ENCODE measurements around the gene R3HCC1L.
"Not testable (repeated sequence)": the region's sequence is repeated elsewhere in the genome, so short reads cannot be mapped to it uniquely, and the experiment has no call there.

The R3HCC1L gene

GRCh38 chr10:98212196-98212595 is 77.7 kb downstream of the R3HCC1L start:
- DNase-seq (ENCODE audit: low spot score in 2 of 2) (no peak), ATAC-seq (ENCODE audit: low read depth) (no peak)
- Mint-ChIP-seq H3K27me3 (no peaks in the 10 kb centered on the region), H3K9me3 (peaks cover 2% of the 10 kb centered on the region), H3K4me3 (no peak overlapping the region), H3K27ac (no peak overlapping the region), H3K4me1 (peaks cover 22% of the 10 kb centered on the region), H3K36me3 (peaks cover 26% of the 10 kb centered on the region)

GRCh38 chr10:98213740-98214139 is 79.3 kb downstream of the R3HCC1L start:
- H3K36me3 Mint-ChIP-seq = peaks cover 27% of the 10 kb centered on the region
- no peaks in the 10 kb centered on the region for H3K27me3 Mint-ChIP-seq
- H3K27ac Mint-ChIP-seq = peak overlapping the region; percentile 80
- peaks cover 8% of the 10 kb centered on the region for H3K9me3 Mint-ChIP-seq
- no peak for DNase-seq (ENCODE audit: low spot score in 2 of 2)
- H3K4me1 Mint-ChIP-seq = peaks cover 30% of the 10 kb centered on the region
- H3K4me3 Mint-ChIP-seq = no peak overlapping the region
- ATAC-seq (ENCODE audit: low read depth) = no peak

GRCh38 chr10:98215373-98215772 is 80.9 kb downstream of the R3HCC1L start:
- Mint-ChIP-seq H3K9me3 (peaks cover 13% of the 10 kb centered on the region), H3K4me3 (no peak overlapping the region), H3K27ac (peak overlapping the region; percentile 29), H3K36me3 (peaks cover 30% of the 10 kb centered on the region), H3K27me3 (no peaks in the 10 kb centered on the region), H3K4me1 (peaks cover 24% of the 10 kb centered on the region)
- ATAC-seq (ENCODE audit: low read depth) (no peak), DNase-seq (ENCODE audit: low spot score in 2 of 2) (no peak)

GRCh38 chr10:98217801-98218200 is 83.3 kb downstream of the R3HCC1L start:
- no peak for ATAC-seq (ENCODE audit: low read depth)
- H3K4me3 Mint-ChIP-seq = no peak overlapping the region
- H3K36me3 Mint-ChIP-seq = peaks cover 27% of the 10 kb centered on the region
- no peak for DNase-seq (ENCODE audit: low spot score in 2 of 2)
- peak overlapping the region; percentile 21 for H3K27ac Mint-ChIP-seq
- peaks cover 16% of the 10 kb centered on the region for H3K4me1 Mint-ChIP-seq
- H3K9me3 Mint-ChIP-seq = peaks cover 13% of the 10 kb centered on the region
- H3K27me3 Mint-ChIP-seq = no peaks in the 10 kb centered on the region

- Mint-ChIP-seq H3K4me3 (no peak overlapping the region), H3K9me3 (peaks cover 6% of the 10 kb centered on the region), H3K4me1 (peaks cover 10% of the 10 kb centered on the region), H3K36me3 (peaks cover 27% of the 10 kb centered on the region), H3K27me3 (no peaks in the 10 kb centered on the region), H3K27ac (no peak overlapping the region)
- ATAC-seq (ENCODE audit: low read depth) (no peak), DNase-seq (ENCODE audit: low spot score in 2 of 2) (no peak)
These were observed 89.4 kb downstream of the R3HCC1L start for GRCh38 chr10:98223874-98224273.

GRCh38 chr10:98224509-98224908 is 90.1 kb downstream of the R3HCC1L start:
- Mint-ChIP-seq H3K27me3 (no peaks in the 10 kb centered on the region), H3K9me3 (peaks cover 3% of the 10 kb centered on the region), H3K4me3 (no peak overlapping the region), H3K36me3 (peaks cover 25% of the 10 kb centered on the region), H3K27ac (no peak overlapping the region), H3K4me1 (peaks cover 12% of the 10 kb centered on the region)
- no peak for DNase-seq (ENCODE audit: low spot score in 2 of 2)
- ATAC-seq (ENCODE audit: low read depth) = no peak

- Mint-ChIP-seq H3K27me3 (no peaks in the 10 kb centered on the region), H3K4me1 (peaks cover 12% of the 10 kb centered on the region), H3K36me3 (peaks cover 21% of the 10 kb centered on the region), H3K27ac (no peak overlapping the region), H3K9me3 (peaks cover 1% of the 10 kb centered on the region), H3K4me3 (no peak overlapping the region)
- DNase-seq (ENCODE audit: low spot score in 2 of 2) (no peak), ATAC-seq (ENCODE audit: low read depth) (no peak)
These were observed 90.5 kb downstream of the R3HCC1L start for GRCh38 chr10:98224996-98225395.

GRCh38 chr10:98226508-98227144 is 92.2 kb downstream of the R3HCC1L start:
- H3K27ac Mint-ChIP-seq = no peak overlapping the region
- DNase-seq (ENCODE audit: low spot score in 2 of 2) (no peak), ATAC-seq (ENCODE audit: low read depth) (no peak)
- peaks cover 1% of the 10 kb centered on the region for H3K9me3 Mint-ChIP-seq
- H3K4me1 Mint-ChIP-seq = peaks cover 12% of the 10 kb centered on the region
- no peak overlapping the region for H3K4me3 Mint-ChIP-seq
- H3K36me3 Mint-ChIP-seq = peaks cover 27% of the 10 kb centered on the region
- no peaks in the 10 kb centered on the region for H3K27me3 Mint-ChIP-seq

- not testable (repeated sequence) for DNase-seq (ENCODE audit: low spot score in 2 of 2); H3K27ac Mint-ChIP-seq; H3K27me3 Mint-ChIP-seq; H3K9me3 Mint-ChIP-seq; H3K4me3 Mint-ChIP-seq; ATAC-seq (ENCODE audit: low read depth)
- Mint-ChIP-seq H3K4me1 (peaks cover 12% of the 10 kb centered on the region), H3K36me3 (peaks cover 31% of the 10 kb centered on the region)
These were observed 93.3 kb downstream of the R3HCC1L start for GRCh38 chr10:98227713-98228112.

GRCh38 chr10:98228266-98228665 is 93.8 kb downstream of the R3HCC1L start:
- H3K4me3 Mint-ChIP-seq; ATAC-seq (ENCODE audit: low read depth); DNase-seq (ENCODE audit: low spot score in 2 of 2); H3K27ac Mint-ChIP-seq; H3K9me3 Mint-ChIP-seq; H3K27me3 Mint-ChIP-seq: not testable (repeated sequence)
- Mint-ChIP-seq H3K36me3 (peaks cover 31% of the 10 kb centered on the region), H3K4me1 (peaks cover 12% of the 10 kb centered on the region)

- Mint-ChIP-seq H3K36me3 (peaks cover 40% of the 10 kb centered on the region), H3K27me3 (no peaks in the 10 kb centered on the region), H3K4me1 (peaks cover 6% of the 10 kb centered on the region), H3K27ac (no peak overlapping the region), H3K4me3 (no peak overlapping the region), H3K9me3 (peaks cover 1% of the 10 kb centered on the region)
- no peak for ATAC-seq (ENCODE audit: low read depth)
- DNase-seq (ENCODE audit: low spot score in 2 of 2) = no peak
These were observed 97.0 kb downstream of the R3HCC1L start for GRCh38 chr10:98231417-98231816.

- DNase-seq (ENCODE audit: low spot score in 2 of 2) = no peak
- Mint-ChIP-seq H3K27me3 (no peaks in the 10 kb centered on the region), H3K36me3 (peaks cover 33% of the 10 kb centered on the region)
These were observed 101.4 kb downstream of the R3HCC1L start for GRCh38 chr10:98235846-98236245.

GRCh38 chr10:98236862-98237261 is 102.4 kb downstream of the R3HCC1L start:
- DNase-seq (ENCODE audit: low spot score in 2 of 2) (no peak), ATAC-seq (ENCODE audit: low read depth) (no peak)
- no peak overlapping the region for H3K27ac Mint-ChIP-seq
- no peaks in the 10 kb centered on the region for H3K9me3 Mint-ChIP-seq
- no peaks in the 10 kb centered on the region for H3K27me3 Mint-ChIP-seq
- H3K4me1 Mint-ChIP-seq = peaks cover 2% of the 10 kb centered on the region
- no peak overlapping the region for H3K4me3 Mint-ChIP-seq
- peaks cover 35% of the 10 kb centered on the region for H3K36me3 Mint-ChIP-seq

More at GRCh38 chr10:98235846-98236245, 101.4 kb downstream of the R3HCC1L start:
- ATAC-seq (ENCODE audit: low read depth) = no peak
- no peaks in the 10 kb centered on the region for H3K9me3 Mint-ChIP-seq
- H3K27ac Mint-ChIP-seq = no peak overlapping the region
- no peak overlapping the region for H3K4me3 Mint-ChIP-seq
- H3K4me1 Mint-ChIP-seq = peaks cover 2% of the 10 kb centered on the region

GRCh38 chr10:98238391-98238790 is 103.9 kb downstream of the R3HCC1L start:
- peaks cover 39% of the 10 kb centered on the region for H3K36me3 Mint-ChIP-seq
- DNase-seq (ENCODE audit: low spot score in 2 of 2) = no peak
- no peaks in the 10 kb centered on the region for H3K27me3 Mint-ChIP-seq

GRCh38 chr10:98240524-98240923 is 106.1 kb downstream of the R3HCC1L start:
- DNase-seq (ENCODE audit: low spot score in 2 of 2) (no peak), ATAC-seq (ENCODE audit: low read depth) (no peak)
- no peak overlapping the region for H3K27ac Mint-ChIP-seq
- peaks cover 43% of the 10 kb centered on the region for H3K36me3 Mint-ChIP-seq
- no peaks in the 10 kb centered on the region for H3K27me3 Mint-ChIP-seq
- no peak overlapping the region for H3K4me3 Mint-ChIP-seq
- H3K9me3 Mint-ChIP-seq = no peaks in the 10 kb centered on the region
- peaks cover 2% of the 10 kb centered on the region for H3K4me1 Mint-ChIP-seq

More at GRCh38 chr10:98238391-98238790, 103.9 kb downstream of the R3HCC1L start:
- Mint-ChIP-seq H3K27ac (no peak overlapping the region), H3K4me1 (peaks cover 2% of the 10 kb centered on the region), H3K4me3 (no peak overlapping the region), H3K9me3 (no peaks in the 10 kb centered on the region)
- ATAC-seq (ENCODE audit: low read depth) = no peak

Measured in memory B cell (primary cell).